GM23338 (cell line): ENCODE data around the gene TRAPPC14. TPM values are rescaled to one million over a fixed set of nuclear protein-coding genes. Genes with fewer than 3 reads are reported as not detected.
A peak's percentile ranks its signal among the peaks of the same experiment; 100 is the strongest.

Experiments
- ATAC-seq: fragments of 200-7000 bp; cut with Tn5 transposase; 3 replicates; pipeline ENCODE4 v1.9.1; 2020
- DNase-seq: peaks from one replicate; pipeline ENCODE4 v3.0.0-alpha.2; 2015; ENCODE audit warnings: low spot score
- H2AFZ ChIP-seq: fragments of 200-600 bp; sonication (generic); 2 replicates; pipeline ENCODE4 v1.8.0; 2016; ENCODE audit warnings: antibody characterized with exemption, mild to moderate bottlenecking, moderate library complexity
- H3F3A ChIP-seq: fragments of 200-600 bp; sonication (generic); replicated peaks from 2 replicates; pipeline ENCODE4 v1.8.0; 2017; ENCODE audit warnings: antibody characterized with exemption, mixed run types, low read depth
- H3K27ac ChIP-seq: fragments of 200-600 bp; sonication (generic); 2 replicates; pipeline ENCODE4 v1.6.1; 2016; ENCODE audit warnings: low read depth
- H3K27me3 ChIP-seq: fragments of 200-600 bp; sonication (generic); 2 replicates; pipeline ENCODE4 v1.8.0; 2016; ENCODE audit warnings: mild to moderate bottlenecking, mixed run types, moderate library complexity; ENCODE audit not compliant: insufficient read depth
- H3K36me3 ChIP-seq: fragments of 200-600 bp; sonication (generic); 2 replicates; pipeline ENCODE4 v1.8.0; 2016; ENCODE audit warnings: mild to moderate bottlenecking; ENCODE audit not compliant: insufficient read depth
- H3K4me1 ChIP-seq: fragments of 200-600 bp; sonication (generic); 2 replicates; pipeline ENCODE4 v1.8.0; 2016; ENCODE audit warnings: mild to moderate bottlenecking, moderate library complexity; ENCODE audit not compliant: insufficient read depth
- H3K4me2 ChIP-seq: fragments of 200-600 bp; sonication (generic); 2 replicates; pipeline ENCODE4 v1.7.1; 2017; ENCODE audit warnings: mixed run types
- H3K4me3 ChIP-seq: fragments of 200-600 bp; sonication (generic); 2 replicates; pipeline ENCODE4 v1.6.1; 2016; ENCODE audit warnings: mixed run types
- H3K79me2 ChIP-seq: fragments of 200-600 bp; sonication (generic); replicated peaks from 2 replicates; pipeline ENCODE4 v1.8.0; 2017; ENCODE audit warnings: mild to moderate bottlenecking; ENCODE audit not compliant: insufficient read depth
- H3K9me2 ChIP-seq: fragments of 200-600 bp; sonication (generic); 2 replicates; pipeline ENCODE4 v1.8.0; 2017; ENCODE audit not compliant: insufficient read depth
- H4K20me1 ChIP-seq: fragments of 200-600 bp; sonication (generic); replicated peaks from 2 replicates; pipeline ENCODE4 v1.8.0; 2017; ENCODE audit warnings: mild to moderate bottlenecking; ENCODE audit not compliant: insufficient read depth
- H3K27ac Mint-ChIP-seq: 2 replicates; pipeline ENCODE4 v1.8.0; 2020; ENCODE audit warnings: inconsistent platforms, mild to moderate bottlenecking, moderate library complexity, mixed read lengths
- H3K27me3 Mint-ChIP-seq: 3 replicates; pipeline ENCODE4 v1.8.0; 2022; ENCODE audit warnings: low read depth, mild to moderate bottlenecking, moderate library complexity, mixed read lengths, inconsistent platforms; ENCODE audit not compliant: insufficient read depth, poor library complexity
- H3K36me3 Mint-ChIP-seq: 3 replicates; pipeline ENCODE4 v1.8.0; 2021; ENCODE audit warnings: low read depth, mild to moderate bottlenecking, inconsistent platforms, moderate library complexity, mixed read lengths
- H3K4me1 Mint-ChIP-seq: 3 replicates; pipeline ENCODE4 v1.8.0; 2020; ENCODE audit warnings: mild to moderate bottlenecking, inconsistent platforms, mixed read lengths
- H3K4me3 Mint-ChIP-seq: 3 replicates; pipeline ENCODE4 v1.8.0; 2021; ENCODE audit warnings: moderate library complexity, mild to moderate bottlenecking, inconsistent platforms, mixed read lengths
- H3K9me3 Mint-ChIP-seq: 3 replicates; pipeline ENCODE4 v1.8.0; 2020; ENCODE audit warnings: moderate library complexity, mild to moderate bottlenecking, inconsistent platforms, mixed read lengths
- CREB1 ChIP-seq: fragments of 250-450 bp; sonication (Bioruptor Pico); IDR thresholded peaks from 2 replicates; pipeline ENCODE4 v1.5.0; 2020; ENCODE audit warnings: low read depth, mild to moderate bottlenecking, moderate library complexity
- EZH2phosphoT487 ChIP-seq: fragments of 200-600 bp; sonication (generic); IDR thresholded peaks from one replicate; pipeline ENCODE4 v1.8.1; 2018; ENCODE audit warnings: antibody characterized with exemption; ENCODE audit not compliant: unreplicated experiment
- JUNB ChIP-seq: IDR thresholded peaks from one replicate; pipeline ENCODE4 v1.6.1; 2016; ENCODE audit warnings: antibody characterized with exemption; ENCODE audit not compliant: unreplicated experiment
- NANOG ChIP-seq: IDR thresholded peaks from 2 replicates; pipeline ENCODE4 v1.6.1; 2016; ENCODE audit warnings: antibody characterized with exemption, borderline replicate concordance
- POLR2AphosphoS5 ChIP-seq: IDR thresholded peaks from 2 replicates; pipeline ENCODE4 v1.6.1; 2016; ENCODE audit warnings: antibody characterized with exemption, low read depth
- STAT1 ChIP-seq: IDR thresholded peaks from one replicate; pipeline ENCODE4 v1.6.1; 2016; ENCODE audit warnings: antibody characterized with exemption; ENCODE audit not compliant: unreplicated experiment
- ZNF114 ChIP-seq: fragments of 250-450 bp; sonication (Bioruptor Pico); IDR thresholded peaks from 2 replicates; pipeline ENCODE4 v1.5.0; 2020; ENCODE audit warnings: mild to moderate bottlenecking, moderate library complexity
- polyA plus RNA-seq: library from polyadenylated mRNA; unstranded; fragments of >200 nt; fragmentation: Nextera tagmentation; extraction: Ambion mirVana; gene quantifications from 2 replicates; pipeline ENCODE4 v1.2.1, GENCODE V29; 2016
- total RNA-seq: library from RNA; depleted of rRNA; stranded (reverse); fragments of >200 nt; shearing (Covaris generic); gene quantifications from 2 replicates; pipeline ENCODE4 v1.2.3, GENCODE V29; 2014
- TF ChIP-seq, protein P1 (sequence below): IDR thresholded peaks from one replicate; pipeline ENCODE4 v1.6.1; 2018; ENCODE audit warnings: antibody characterized with exemption; ENCODE audit not compliant: unreplicated experiment
- TF ChIP-seq, protein P2 (sequence below), 2 experiments: fragments of 200-600 bp in 1 of 2; sonication (generic) in 1 of 2; conservative IDR thresholded peaks; 2 replicates each; pipeline versions ENCODE4 v1.5.1 to v1.6.1; 2016 to 2017; ENCODE audit warnings: antibody characterized with exemption in 2 of 2, low read depth in 2 of 2, mild to moderate bottlenecking in 2 of 2, moderate library complexity in 1 of 2
- TF ChIP-seq, protein P3 (sequence below): fragments of 250-450 bp; sonication (Bioruptor Pico); IDR thresholded peaks from 2 replicates; pipeline ENCODE4 v1.5.0; 2020; ENCODE audit warnings: mild to moderate bottlenecking, moderate library complexity

The TRAPPC14 gene
- total and polyA plus RNA-seq, 2 experiments from 2014 or later: 9.3 to 15.7 TPM

DNA sequence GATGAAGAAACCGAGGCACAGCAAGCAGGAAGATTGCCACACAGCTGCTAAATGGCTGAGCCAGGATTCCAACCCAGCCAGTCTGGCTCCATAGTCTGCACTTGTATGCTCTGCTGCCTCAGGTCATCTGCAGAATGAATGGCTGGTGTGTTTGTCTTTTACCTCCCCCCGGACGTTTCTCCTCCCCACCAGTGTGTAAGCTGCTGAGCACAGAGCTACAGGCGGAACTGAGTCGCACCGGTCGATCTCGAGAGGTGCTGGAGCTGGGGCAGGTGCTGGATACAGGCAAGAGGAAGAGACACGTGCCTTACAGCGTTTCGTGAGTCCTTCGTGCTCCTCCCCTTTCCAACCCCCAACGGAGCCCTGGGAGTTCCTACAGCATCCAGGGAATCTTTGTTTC, 36.5 kb downstream of the TRAPPC14 start:
- H3K27me3 Mint-ChIP-seq: peaks cover 23% of the 10 kb centered on the region
- no peak overlapping the region for H3K27ac Mint-ChIP-seq
- H3K36me3 Mint-ChIP-seq: peaks cover 16% of the 10 kb centered on the region; the same call in 2 of the 3 replicates
- H4K20me1 ChIP-seq: no peaks in the 10 kb centered on the region; the same call in 1 of the 2 replicates
- ATAC-seq (no peak), DNase-seq (no peak)
- H3K4me3 Mint-ChIP-seq: no peak overlapping the region
- H3K27me3 ChIP-seq: no peaks in the 10 kb centered on the region
- H3K4me2 ChIP-seq: no peak overlapping the region
- H3K4me1 Mint-ChIP-seq: peaks cover 8% of the 10 kb centered on the region; the same call in 2 of the 3 replicates
- H3K79me2 ChIP-seq: peaks cover 13% of the 10 kb centered on the region
- H3K36me3 ChIP-seq: no peaks in the 10 kb centered on the region
- H3F3A ChIP-seq: peaks cover 34% of the 10 kb centered on the region
- H3K4me1 ChIP-seq: peaks cover 8% of the 10 kb centered on the region
- no peak for TF ChIP-seq POLR2AphosphoS5
- TF ChIP-seq EZH2phosphoT487: no peak
- TF ChIP-seq ZNF114: no peak
- TF ChIP-seq NANOG: no peak
- TF ChIP-seq, protein P1, sequence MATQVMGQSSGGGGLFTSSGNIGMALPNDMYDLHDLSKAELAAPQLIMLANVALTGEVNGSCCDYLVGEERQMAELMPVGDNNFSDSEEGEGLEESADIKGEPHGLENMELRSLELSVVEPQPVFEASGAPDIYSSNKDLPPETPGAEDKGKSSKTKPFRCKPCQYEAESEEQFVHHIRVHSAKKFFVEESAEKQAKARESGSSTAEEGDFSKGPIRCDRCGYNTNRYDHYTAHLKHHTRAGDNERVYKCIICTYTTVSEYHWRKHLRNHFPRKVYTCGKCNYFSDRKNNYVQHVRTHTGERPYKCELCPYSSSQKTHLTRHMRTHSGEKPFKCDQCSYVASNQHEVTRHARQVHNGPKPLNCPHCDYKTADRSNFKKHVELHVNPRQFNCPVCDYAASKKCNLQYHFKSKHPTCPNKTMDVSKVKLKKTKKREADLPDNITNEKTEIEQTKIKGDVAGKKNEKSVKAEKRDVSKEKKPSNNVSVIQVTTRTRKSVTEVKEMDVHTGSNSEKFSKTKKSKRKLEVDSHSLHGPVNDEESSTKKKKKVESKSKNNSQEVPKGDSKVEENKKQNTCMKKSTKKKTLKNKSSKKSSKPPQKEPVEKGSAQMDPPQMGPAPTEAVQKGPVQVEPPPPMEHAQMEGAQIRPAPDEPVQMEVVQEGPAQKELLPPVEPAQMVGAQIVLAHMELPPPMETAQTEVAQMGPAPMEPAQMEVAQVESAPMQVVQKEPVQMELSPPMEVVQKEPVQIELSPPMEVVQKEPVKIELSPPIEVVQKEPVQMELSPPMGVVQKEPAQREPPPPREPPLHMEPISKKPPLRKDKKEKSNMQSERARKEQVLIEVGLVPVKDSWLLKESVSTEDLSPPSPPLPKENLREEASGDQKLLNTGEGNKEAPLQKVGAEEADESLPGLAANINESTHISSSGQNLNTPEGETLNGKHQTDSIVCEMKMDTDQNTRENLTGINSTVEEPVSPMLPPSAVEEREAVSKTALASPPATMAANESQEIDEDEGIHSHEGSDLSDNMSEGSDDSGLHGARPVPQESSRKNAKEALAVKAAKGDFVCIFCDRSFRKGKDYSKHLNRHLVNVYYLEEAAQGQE: no peak
- no peaks in the 10 kb centered on the region; the same call in 2 of the 3 replicates for H3K9me3 Mint-ChIP-seq
- H3K27ac ChIP-seq: no peak overlapping the region
- H3K9me2 ChIP-seq: no peaks in the 10 kb centered on the region
- H3K4me3 ChIP-seq: no peak overlapping the region
- no peak overlapping the region for H2AFZ ChIP-seq

DNA sequence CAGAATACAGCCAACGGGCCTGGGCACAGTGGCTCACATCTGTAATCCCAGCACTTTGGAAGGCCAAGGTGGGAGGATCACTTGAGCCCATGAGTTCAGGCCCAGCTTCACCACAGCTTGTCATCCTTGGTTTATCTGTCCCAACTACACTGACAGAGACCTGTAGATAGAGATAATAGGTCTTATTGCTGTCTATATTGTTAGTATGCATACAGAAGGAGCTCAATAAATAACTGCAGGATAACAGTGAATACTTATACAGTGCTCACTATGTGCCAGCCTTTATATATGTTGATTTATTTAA, 37.8 kb downstream of the TRAPPC14 start:
- ATAC-seq: no peak

More for the DNA sequence above, 37.8 kb downstream of the TRAPPC14 start:
- Histone ChIP-seq H3K4me2 (peak overlapping the region; percentile 83), H3K27ac (0 out of 2 replicates have a peak overlapping the region, but pooled peaks have one; percentile 37), H3K79me2 (peaks cover 7% of the 10 kb centered on the region), H3K9me2 (no peaks in the 10 kb centered on the region), H3K4me3 (peak overlapping the region; percentile 88), H4K20me1 (no peaks in the 10 kb centered on the region; the same call in 1 of the 2 replicates), H2AFZ (no peak overlapping the region), H3K27me3 (no peaks in the 10 kb centered on the region), H3K36me3 (no peaks in the 10 kb centered on the region), H3K4me1 (peaks cover 8% of the 10 kb centered on the region), H3F3A (peaks cover 24% of the 10 kb centered on the region)
- Mint-ChIP-seq H3K4me1 (peaks cover 8% of the 10 kb centered on the region; the same call in 2 of the 3 replicates), H3K4me3 (peak overlapping the region; percentile 94), H3K36me3 (peaks cover 23% of the 10 kb centered on the region; the same call in 2 of the 3 replicates), H3K27me3 (peaks cover 14% of the 10 kb centered on the region), H3K9me3 (no peaks in the 10 kb centered on the region; the same call in 2 of the 3 replicates), H3K27ac (peak overlapping the region; percentile 18; the same call in 1 of the 2 replicates)
- TF ChIP-seq JUNB: no peak
- TF ChIP-seq, protein P2, sequence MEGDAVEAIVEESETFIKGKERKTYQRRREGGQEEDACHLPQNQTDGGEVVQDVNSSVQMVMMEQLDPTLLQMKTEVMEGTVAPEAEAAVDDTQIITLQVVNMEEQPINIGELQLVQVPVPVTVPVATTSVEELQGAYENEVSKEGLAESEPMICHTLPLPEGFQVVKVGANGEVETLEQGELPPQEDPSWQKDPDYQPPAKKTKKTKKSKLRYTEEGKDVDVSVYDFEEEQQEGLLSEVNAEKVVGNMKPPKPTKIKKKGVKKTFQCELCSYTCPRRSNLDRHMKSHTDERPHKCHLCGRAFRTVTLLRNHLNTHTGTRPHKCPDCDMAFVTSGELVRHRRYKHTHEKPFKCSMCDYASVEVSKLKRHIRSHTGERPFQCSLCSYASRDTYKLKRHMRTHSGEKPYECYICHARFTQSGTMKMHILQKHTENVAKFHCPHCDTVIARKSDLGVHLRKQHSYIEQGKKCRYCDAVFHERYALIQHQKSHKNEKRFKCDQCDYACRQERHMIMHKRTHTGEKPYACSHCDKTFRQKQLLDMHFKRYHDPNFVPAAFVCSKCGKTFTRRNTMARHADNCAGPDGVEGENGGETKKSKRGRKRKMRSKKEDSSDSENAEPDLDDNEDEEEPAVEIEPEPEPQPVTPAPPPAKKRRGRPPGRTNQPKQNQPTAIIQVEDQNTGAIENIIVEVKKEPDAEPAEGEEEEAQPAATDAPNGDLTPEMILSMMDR (conservative IDR thresholded peaks at IDR 0.05; ENCODE audit: low read depth in 2 of 2): no peak
- no peak for TF ChIP-seq EZH2phosphoT487
- no peak for TF ChIP-seq NANOG
- TF ChIP-seq ZNF114: no peak
- TF ChIP-seq STAT1: no peak
- no peak for TF ChIP-seq CREB1 (CRISPR knock-in tag)
- TF ChIP-seq, protein P3, sequence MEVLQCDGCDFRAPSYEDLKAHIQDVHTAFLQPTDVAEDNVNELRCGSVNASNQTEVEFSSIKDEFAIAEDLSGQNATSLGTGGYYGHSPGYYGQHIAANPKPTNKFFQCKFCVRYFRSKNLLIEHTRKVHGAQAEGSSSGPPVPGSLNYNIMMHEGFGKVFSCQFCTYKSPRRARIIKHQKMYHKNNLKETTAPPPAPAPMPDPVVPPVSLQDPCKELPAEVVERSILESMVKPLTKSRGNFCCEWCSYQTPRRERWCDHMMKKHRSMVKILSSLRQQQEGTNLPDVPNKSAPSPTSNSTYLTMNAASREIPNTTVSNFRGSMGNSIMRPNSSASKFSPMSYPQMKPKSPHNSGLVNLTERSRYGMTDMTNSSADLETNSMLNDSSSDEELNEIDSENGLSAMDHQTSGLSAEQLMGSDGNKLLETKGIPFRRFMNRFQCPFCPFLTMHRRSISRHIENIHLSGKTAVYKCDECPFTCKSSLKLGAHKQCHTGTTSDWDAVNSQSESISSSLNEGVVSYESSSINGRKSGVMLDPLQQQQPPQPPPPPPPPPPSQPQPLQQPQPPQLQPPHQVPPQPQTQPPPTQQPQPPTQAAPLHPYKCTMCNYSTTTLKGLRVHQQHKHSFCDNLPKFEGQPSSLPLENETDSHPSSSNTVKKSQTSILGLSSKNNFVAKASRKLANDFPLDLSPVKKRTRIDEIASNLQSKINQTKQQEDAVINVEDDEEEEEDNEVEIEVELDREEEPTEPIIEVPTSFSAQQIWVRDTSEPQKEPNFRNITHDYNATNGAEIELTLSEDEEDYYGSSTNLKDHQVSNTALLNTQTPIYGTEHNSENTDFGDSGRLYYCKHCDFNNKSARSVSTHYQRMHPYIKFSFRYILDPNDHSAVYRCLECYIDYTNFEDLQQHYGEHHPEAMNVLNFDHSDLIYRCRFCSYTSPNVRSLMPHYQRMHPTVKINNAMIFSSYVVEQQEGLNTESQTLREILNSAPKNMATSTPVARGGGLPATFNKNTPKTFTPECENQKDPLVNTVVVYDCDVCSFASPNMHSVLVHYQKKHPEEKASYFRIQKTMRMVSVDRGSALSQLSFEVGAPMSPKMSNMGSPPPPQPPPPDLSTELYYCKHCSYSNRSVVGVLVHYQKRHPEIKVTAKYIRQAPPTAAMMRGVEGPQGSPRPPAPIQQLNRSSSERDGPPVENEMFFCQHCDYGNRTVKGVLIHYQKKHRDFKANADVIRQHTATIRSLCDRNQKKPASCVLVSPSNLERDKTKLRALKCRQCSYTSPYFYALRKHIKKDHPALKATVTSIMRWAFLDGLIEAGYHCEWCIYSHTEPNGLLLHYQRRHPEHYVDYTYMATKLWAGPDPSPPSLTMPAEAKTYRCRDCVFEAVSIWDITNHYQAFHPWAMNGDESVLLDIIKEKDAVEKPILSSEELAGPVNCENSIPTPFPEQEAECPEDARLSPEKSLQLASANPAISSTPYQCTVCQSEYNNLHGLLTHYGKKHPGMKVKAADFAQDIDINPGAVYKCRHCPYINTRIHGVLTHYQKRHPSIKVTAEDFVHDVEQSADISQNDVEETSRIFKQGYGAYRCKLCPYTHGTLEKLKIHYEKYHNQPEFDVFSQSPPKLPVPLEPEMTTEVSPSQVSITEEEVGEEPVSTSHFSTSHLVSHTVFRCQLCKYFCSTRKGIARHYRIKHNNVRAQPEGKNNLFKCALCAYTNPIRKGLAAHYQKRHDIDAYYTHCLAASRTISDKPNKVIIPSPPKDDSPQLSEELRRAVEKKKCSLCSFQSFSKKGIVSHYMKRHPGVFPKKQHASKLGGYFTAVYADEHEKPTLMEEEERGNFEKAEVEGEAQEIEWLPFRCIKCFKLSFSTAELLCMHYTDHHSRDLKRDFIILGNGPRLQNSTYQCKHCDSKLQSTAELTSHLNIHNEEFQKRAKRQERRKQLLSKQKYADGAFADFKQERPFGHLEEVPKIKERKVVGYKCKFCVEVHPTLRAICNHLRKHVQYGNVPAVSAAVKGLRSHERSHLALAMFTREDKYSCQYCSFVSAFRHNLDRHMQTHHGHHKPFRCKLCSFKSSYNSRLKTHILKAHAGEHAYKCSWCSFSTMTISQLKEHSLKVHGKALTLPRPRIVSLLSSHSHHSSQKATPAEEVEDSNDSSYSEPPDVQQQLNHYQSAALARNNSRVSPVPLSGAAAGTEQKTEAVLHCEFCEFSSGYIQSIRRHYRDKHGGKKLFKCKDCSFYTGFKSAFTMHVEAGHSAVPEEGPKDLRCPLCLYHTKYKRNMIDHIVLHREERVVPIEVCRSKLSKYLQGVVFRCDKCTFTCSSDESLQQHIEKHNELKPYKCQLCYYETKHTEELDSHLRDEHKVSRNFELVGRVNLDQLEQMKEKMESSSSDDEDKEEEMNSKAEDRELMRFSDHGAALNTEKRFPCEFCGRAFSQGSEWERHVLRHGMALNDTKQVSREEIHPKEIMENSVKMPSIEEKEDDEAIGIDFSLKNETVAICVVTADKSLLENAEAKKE (CRISPR knock-in tag): no peak
- DNase-seq: no peak
